HCT116 (cell line): ENCODE measurements around the gene WDR5. TPM values are rescaled to one million over a fixed set of nuclear protein-coding genes. Genes with fewer than 3 reads are reported as not detected.

Experiments
- ATAC-seq: fragments of 200-7000 bp; cut with Tn5 transposase; 2 replicates; pipeline ENCODE4 v1.9.1; 2020; ENCODE audit warnings: mild to moderate bottlenecking, moderate library complexity
- BruUV-seq: library from RNA; stranded (reverse); fragments of 400-500 nt; replicated peaks from 2 replicates; lab custom pipeline; 2021; lab: Mats Ljungman, UMichigan
- CTCF ChIA-PET: fragments of 300-600 bp; sonication (Branson Sonifier 250); formaldehyde crosslinking; loops from one replicate; lab custom pipeline; 2021; ENCODE audit warnings: antibody characterized with exemption; lab: Charles Lee
- POLR2A ChIA-PET: fragments of 300-600, 350-600 bp; sonication (Branson Sonifier 250); formaldehyde crosslinking; loops from one replicate; lab custom pipeline; 2021; ENCODE audit warnings: antibody characterized with exemption; lab: Charles Lee
- RAD21 ChIA-PET, 2 experiments: fragments of 300-600 bp; sonication (Branson Sonifier 250); formaldehyde crosslinking; loops; one replicate each; lab custom pipeline; 2023; ENCODE audit warnings: low total read pairs in 2 of 2; ENCODE audit not compliant: uncharacterized antibody in 2 of 2, unreplicated experiment in 2 of 2, low non-redundant PET in 1 of 2; lab: Charles Lee
- DNase-seq: peaks from one replicate; pipeline ENCODE4 v3.0.0-alpha.2; 2010; ENCODE audit warnings: low read depth, low spot score
- H2AFZ ChIP-seq: fragments of 200-600 bp; shearing (Covaris generic), sonication (generic); 2 replicates; pipeline ENCODE4 v1.6.1; 2017; ENCODE audit warnings: low read depth, mixed run types, mixed read lengths, antibody characterized with exemption, low read length; ENCODE audit not compliant: poor library complexity, severe bottlenecking
- H3K27ac ChIP-seq: 2 replicates; pipeline ENCODE4 v1.5.1; 2012; ENCODE audit warnings: low read depth, low read length
- H3K27me3 ChIP-seq: fragments of 200-600 bp; sonication (generic); 2 replicates; pipeline ENCODE4 v1.6.1; 2016; ENCODE audit warnings: mixed run types, low read length, mixed read lengths; ENCODE audit not compliant: insufficient read depth
- H3K36me3 ChIP-seq, 2 experiments: fragments of 200-500 bp in 1 of 2; fragments of 200-600 bp in 1 of 2; sonication (Bioruptor generic) in 1 of 2; sonication (generic) in 1 of 2; 2 replicates each; pipeline versions ENCODE4 v1.5.1 to v1.6.1; 2014 to 2016; ENCODE audit warnings: low read length in 2 of 2, inconsistent platforms in 1 of 2, mixed read lengths in 1 of 2, mixed run types in 1 of 2; ENCODE audit not compliant: insufficient read depth in 2 of 2, control insufficient read depth in 1 of 2
- H3K4me1 ChIP-seq, 2 experiments: fragments of 200-600 bp in 1 of 2; sonication (generic) in 1 of 2; 2 replicates each; pipeline versions ENCODE4 v1.5.1 to v1.6.1; 2012 to 2017; ENCODE audit warnings: low read length in 2 of 2, inconsistent platforms in 1 of 2, mild to moderate bottlenecking in 1 of 2, mixed read lengths in 1 of 2, mixed run types in 1 of 2, moderate library complexity in 1 of 2; ENCODE audit not compliant: insufficient read depth in 2 of 2, control insufficient read depth in 1 of 2
- H3K4me2 ChIP-seq: fragments of 200-600 bp; sonication (generic); 2 replicates; pipeline ENCODE4 v1.6.1; 2017; ENCODE audit warnings: mixed run types, low read length, mixed read lengths
- H3K4me3 ChIP-seq, 2 experiments: fragments of 200-600 bp in 1 of 2; sonication (generic) in 1 of 2; replicated peaks in 1 of 2; 2 replicates each; pipeline ENCODE4 v1.5.1; 2011 to 2016; ENCODE audit warnings: low read length in 2 of 2, control low read depth in 1 of 2, low read depth in 1 of 2, mild to moderate bottlenecking in 1 of 2, mixed read lengths in 1 of 2, mixed run types in 1 of 2
- H3K79me2 ChIP-seq: fragments of 200-600 bp; sonication (generic); 2 replicates; pipeline ENCODE4 v1.6.1; 2017; ENCODE audit warnings: mild to moderate bottlenecking, mixed run types, low read length, moderate library complexity, mixed read lengths; ENCODE audit not compliant: insufficient read depth
- H3K9ac ChIP-seq: fragments of 200-600 bp; sonication (generic); 2 replicates; pipeline ENCODE4 v1.6.1; 2016; ENCODE audit warnings: low read length, mixed read lengths
- H3K9me2 ChIP-seq: fragments of 200-600 bp; sonication (generic), shearing (Covaris generic); 2 replicates; pipeline ENCODE4 v1.6.1; 2017; ENCODE audit warnings: mixed run types, mild to moderate bottlenecking, moderate library complexity; ENCODE audit not compliant: insufficient read depth
- H3K9me3 ChIP-seq, 2 experiments: fragments of 200-500 bp in 1 of 2; fragments of 200-600 bp in 1 of 2; sonication (Bioruptor generic) in 1 of 2; sonication (generic) in 1 of 2; 2 replicates each; pipeline ENCODE4 v1.6.1; 2014 to 2017; ENCODE audit warnings: low read length in 2 of 2, mixed read lengths in 2 of 2, inconsistent platforms in 1 of 2, low read depth in 1 of 2, mild to moderate bottlenecking in 1 of 2, mixed run types in 1 of 2, moderate library complexity in 1 of 2; ENCODE audit not compliant: control insufficient read depth in 1 of 2, insufficient read depth in 1 of 2
- H4K20me1 ChIP-seq: fragments of 200-600 bp; sonication (generic), shearing (Covaris generic); 2 replicates; pipeline ENCODE4 v1.6.1; 2017; ENCODE audit warnings: mixed run types, mild to moderate bottlenecking, moderate library complexity; ENCODE audit not compliant: insufficient read depth
- ATF3 ChIP-seq: IDR thresholded peaks from 2 replicates; pipeline ENCODE4 v1.6.1; 2012
- CBX3 ChIP-seq: IDR thresholded peaks from 2 replicates; pipeline ENCODE4 v1.6.1; 2012; ENCODE audit warnings: low read depth
- CEBPB ChIP-seq: IDR thresholded peaks from 2 replicates; pipeline ENCODE4 v1.6.1; 2012; ENCODE audit warnings: low read depth
- CTCF ChIP-seq, 3 experiments: fragments of 200-600 bp in 1 of 3; sonication (generic) in 1 of 3; IDR thresholded peaks in 2 of 3; conservative IDR thresholded peaks in 1 of 3; 2 replicates each; pipeline ENCODE4 v1.5.1; 2012 to 2017; ENCODE audit warnings: low read depth in 2 of 3, low read length in 2 of 3, antibody characterized with exemption in 1 of 3, borderline replicate concordance in 1 of 3, control low read depth in 1 of 3, mild to moderate bottlenecking in 1 of 3, mixed read lengths in 1 of 3, mixed run types in 1 of 3, moderate library complexity in 1 of 3; ENCODE audit not compliant: insufficient read depth in 1 of 3
- ELF1 ChIP-seq: IDR thresholded peaks from 2 replicates; pipeline ENCODE4 v1.6.1; 2012; ENCODE audit warnings: low read depth, borderline replicate concordance
- EZH2 ChIP-seq: fragments of 200-600 bp; sonication (generic); IDR thresholded peaks from 2 replicates; pipeline ENCODE4 v1.6.1; 2017; ENCODE audit warnings: antibody characterized with exemption, mixed run types
- EZH2phosphoT487 ChIP-seq: fragments of 200-600 bp; IDR thresholded peaks from 2 replicates; pipeline ENCODE4 v1.6.1; 2018; ENCODE audit warnings: antibody characterized with exemption, borderline replicate concordance
- FOSL1 ChIP-seq: IDR thresholded peaks from 2 replicates; pipeline ENCODE4 v1.6.1; 2012; ENCODE audit warnings: low read depth
- JUND ChIP-seq: IDR thresholded peaks from 2 replicates; pipeline ENCODE4 v1.6.1; 2012
- MAX ChIP-seq: IDR thresholded peaks from 2 replicates; pipeline ENCODE4 v1.6.1; 2012
- POLR2A ChIP-seq: IDR thresholded peaks from 2 replicates; pipeline ENCODE4 v1.7.0; 2011; ENCODE audit warnings: borderline replicate concordance; ENCODE audit not compliant: insufficient read depth, insufficient read length; ENCODE audit errors: extremely low read depth
- POLR2AphosphoS5 ChIP-seq: IDR thresholded peaks from 2 replicates; pipeline ENCODE4 v1.6.1; 2011; ENCODE audit warnings: mild to moderate bottlenecking, low read depth, low read length, moderate library complexity
- RAD21 ChIP-seq: IDR thresholded peaks from 2 replicates; pipeline ENCODE4 v1.6.1; 2012; ENCODE audit warnings: low read depth, mild to moderate bottlenecking
- SIN3A ChIP-seq: IDR thresholded peaks from 2 replicates; pipeline ENCODE4 v1.6.1; 2012; ENCODE audit warnings: low read depth
- SP1 ChIP-seq: IDR thresholded peaks from 2 replicates; pipeline ENCODE4 v1.6.1; 2012; ENCODE audit warnings: low read depth
- SRF ChIP-seq: IDR thresholded peaks from 2 replicates; pipeline ENCODE4 v1.6.1; 2012; ENCODE audit warnings: low read depth
- TCF7L2 ChIP-seq: IDR thresholded peaks from 2 replicates; pipeline ENCODE4 v1.7.0; 2011; ENCODE audit warnings: borderline replicate concordance, inconsistent platforms; ENCODE audit not compliant: insufficient read depth, insufficient read length; ENCODE audit errors: extremely low read depth
- YY1 ChIP-seq: IDR thresholded peaks from 2 replicates; pipeline ENCODE4 v1.6.1; 2011; ENCODE audit warnings: low read length, low read depth, moderate library complexity, mild to moderate bottlenecking; ENCODE audit not compliant: insufficient replicate concordance; ENCODE audit errors: extremely low read depth
- ZFX ChIP-seq: fragments of 450-650 bp; IDR thresholded peaks from 2 replicates; pipeline ENCODE4 v1.6.1; 2017
- intact Hi-C: fragments of 100-400 bp; cut with micrococcal nuclease; formaldehyde crosslinking; loops from 2 replicates; pipeline ENCODE4 v1.10.0; 2022
- total RNA-seq: library from RNA; stranded (reverse); gene quantifications from one replicate; pipeline ENCODE4 v1.2.1, GENCODE V29; 2021; ENCODE audit not compliant: unreplicated experiment

The WDR5 gene
- total RNA-seq, 1 experiment from 2014 or later, result 55.8 TPM

- Histone ChIP-seq H3K4me3 (no peak overlapping the region), H3K4me2 (no peak overlapping the region), H3K27me3 (no peaks in the 10 kb centered on the region), H3K27ac (no peak overlapping the region), H3K36me3 (peaks cover 39 to 64% of the 10 kb centered on the region in 2 experiments; a peak in 3 of 4 replicates), H3K9me2 (no peaks in the 10 kb centered on the region), H4K20me1 (no peaks in the 10 kb centered on the region), H3K9me3 (no peaks in the 10 kb centered on the region), H3K4me1 (no peaks in the 10 kb centered on the region), H3K79me2 (peaks cover 30% of the 10 kb centered on the region; the same call in 1 of the 2 replicates), H3K9ac (no peak overlapping the region), H2AFZ (no peak overlapping the region)
- intact Hi-C loops, result no loop called here
- ChIA-PET CTCF (no interaction called here), RAD21 (no interaction called here), POLR2A (no interaction called here)
- no peak for ATAC-seq
- BruUV-seq, result no TSS peak
- no peak for DNase-seq
- TF ChIP-seq JUND, result no peak
- TF ChIP-seq POLR2AphosphoS5, result no peak
- TF ChIP-seq CBX3, result no peak
- no peak for TF ChIP-seq SIN3A
- no peak for TF ChIP-seq EZH2phosphoT487
- no peak for TF ChIP-seq CEBPB
- no peak for TF ChIP-seq POLR2A
- no peak for TF ChIP-seq TCF7L2
- TF ChIP-seq SRF, result no peak
- no peak for TF ChIP-seq MAX
- no peak for TF ChIP-seq EZH2
- TF ChIP-seq ELF1, result no peak
- TF ChIP-seq FOSL1, result no peak
- TF ChIP-seq RAD21, result no peak
- no peak for TF ChIP-seq ATF3
- TF ChIP-seq SP1, result no peak
- no peak for TF ChIP-seq YY1
- TF ChIP-seq CTCF (IDR thresholded peaks at IDR 0.05 in 2 of 3, conservative IDR thresholded peaks at IDR 0.05 in 1 of 3; ENCODE audit: borderline replicate concordance in 1 of 3, insufficient read depth in 1 of 3, low read depth in 2 of 3, low read length in 2 of 3), result no peak
- no peak for TF ChIP-seq ZFX
These were observed 17.6 kb downstream of the WDR5 start for GRCh38 chr9:134153450-134153849.
